ENCODE data around the gene HIPK2. TPM values are rescaled to one million over a fixed set of nuclear protein-coding genes. Genes with fewer than 3 reads are reported as not detected.

The HIPK2 gene
- total RNA-seq, 1 donor from 2014 or later = 5.8 TPM

GRCh38 chr7:139746652-139747051, 31.1 kb downstream of the HIPK2 start:
- DNase-seq (ENCODE audit: low read depth) = no peak
- no peak for TF ChIP-seq CTCF (IDR thresholded peaks at IDR 0.05; ENCODE audit: insufficient read depth, low read length, severe bottlenecking)
- Histone ChIP-seq H3K4me3 (ENCODE audit: low read depth, low read length) (no peak overlapping the region), H3K36me3 (ENCODE audit: control insufficient read depth, insufficient read depth, low read length) (peaks cover 3% of the 10 kb centered on the region), H3K27me3 (ENCODE audit: control insufficient read depth, insufficient read depth, low read length) (no peaks in the 10 kb centered on the region)
- no peak for FAIRE-seq

GRCh38 chr7:139745678-139746143, 32.1 kb downstream of the HIPK2 start:
- FAIRE-seq = no peak
- DNase-seq (ENCODE audit: low read depth) = no peak
- no peak for TF ChIP-seq CTCF (IDR thresholded peaks at IDR 0.05; ENCODE audit: insufficient read depth, low read length, severe bottlenecking)
- H3K36me3 ChIP-seq (ENCODE audit: control insufficient read depth, insufficient read depth, low read length) = peaks cover 3% of the 10 kb centered on the region
- H3K27me3 ChIP-seq (ENCODE audit: control insufficient read depth, insufficient read depth, low read length) = no peaks in the 10 kb centered on the region
- H3K4me3 ChIP-seq (ENCODE audit: low read depth, low read length) = no peak overlapping the region

GRCh38 chr7:139744768-139745677, 32.8 kb downstream of the HIPK2 start:
- FAIRE-seq (no peak), DNase-seq (ENCODE audit: low read depth) (no peak)
- Histone ChIP-seq H3K36me3 (ENCODE audit: control insufficient read depth, insufficient read depth, low read length) (peaks cover 3% of the 10 kb centered on the region), H3K27me3 (ENCODE audit: control insufficient read depth, insufficient read depth, low read length) (no peaks in the 10 kb centered on the region), H3K4me3 (ENCODE audit: low read depth, low read length) (no peak overlapping the region)
- TF ChIP-seq CTCF (IDR thresholded peaks at IDR 0.05; ENCODE audit: insufficient read depth, low read length, severe bottlenecking) = no peak

GRCh38 chr7:139743967-139744767, 33.6 kb downstream of the HIPK2 start:
- TF ChIP-seq CTCF (IDR thresholded peaks at IDR 0.05; ENCODE audit: insufficient read depth, low read length, severe bottlenecking) = no peak
- no peak for FAIRE-seq
- peaks cover 3% of the 10 kb centered on the region for H3K36me3 ChIP-seq (ENCODE audit: control insufficient read depth, insufficient read depth, low read length)
- H3K4me3 ChIP-seq (ENCODE audit: low read depth, low read length) = no peak overlapping the region
- no peaks in the 10 kb centered on the region for H3K27me3 ChIP-seq (ENCODE audit: control insufficient read depth, insufficient read depth, low read length)
- DNase-seq (ENCODE audit: low read depth) = no peak

- DNase-seq (ENCODE audit: low read depth) = no peak
- H3K4me3 ChIP-seq (ENCODE audit: low read depth, low read length) = no peak overlapping the region
- no peak for FAIRE-seq
- no peak for TF ChIP-seq CTCF (IDR thresholded peaks at IDR 0.05; ENCODE audit: insufficient read depth, low read length, severe bottlenecking)
- no peaks in the 10 kb centered on the region for H3K27me3 ChIP-seq (ENCODE audit: control insufficient read depth, insufficient read depth, low read length)
- H3K36me3 ChIP-seq (ENCODE audit: control insufficient read depth, insufficient read depth, low read length) = peaks cover 3% of the 10 kb centered on the region
Measured at GRCh38 chr7:139743267-139743966, 34.4 kb downstream of the HIPK2 start.

Measured in bronchial epithelial cell (primary cell).